ENCODE results near the gene YIPF4. TPM values are rescaled to one million over a fixed set of nuclear protein-coding genes. Genes with fewer than 3 reads are reported as not detected.

Gene YIPF4
- polyA plus RNA-seq, 1 donor = 40.8 TPM

Other genes with a start within 250 kb of the YIPF4 start
- gene DPY30, start 238.1 kb upstream of the YIPF4 start, polyA plus RNA-seq (ENCODE audit: insufficient read length) = 41.7 TPM
- gene SPAST, start 214.3 kb upstream of the YIPF4 start, polyA plus RNA-seq (ENCODE audit: insufficient read length) = 16.0 TPM
- gene SLC30A6, start 112.0 kb upstream of the YIPF4 start, polyA plus RNA-seq (ENCODE audit: insufficient read length) = 14.9 TPM
- gene NLRC4, start 13.0 kb upstream of the YIPF4 start, polyA plus RNA-seq (ENCODE audit: insufficient read length) = 0.85 TPM
- gene BIRC6, start 79.1 kb downstream of the YIPF4 start, polyA plus RNA-seq (ENCODE audit: insufficient read length) = 46.6 TPM